B cell (primary cell): Measurements from ENCODE around the gene DOCK3. TPM values are rescaled to one million over a fixed set of nuclear protein-coding genes. Genes with fewer than 3 reads are reported as not detected.

Source experiments
- ATAC-seq: fragments of 200-7000 bp; cut with Tn5 transposase; one replicate; pipeline ENCODE4 v1.10.0; 2021; ENCODE audit warnings: low read depth, mild to moderate bottlenecking, moderate number of reproducible peaks, moderate library complexity
- CTCF ChIA-PET: fragments of 350-600 bp; sonication (Branson Sonifier 250); formaldehyde crosslinking; loops from one replicate; lab custom pipeline; 2021; ENCODE audit warnings: antibody characterized with exemption, inconsistent platforms; lab: Charles Lee
- POLR2A ChIA-PET: fragments of 350-600 bp; sonication (Branson Sonifier 250); formaldehyde crosslinking; loops from one replicate; lab custom pipeline; 2021; ENCODE audit warnings: antibody characterized with exemption; lab: Charles Lee
- DNase-seq: peaks from one replicate; pipeline ENCODE4 v3.0.0; 2013
- H2AFZ ChIP-seq: 2 replicates; pipeline ENCODE4 v1.6.1; 2012; ENCODE audit warnings: mild to moderate bottlenecking, low read depth, low read length; ENCODE audit not compliant: insufficient read depth, poor library complexity, severe bottlenecking
- H3K27ac ChIP-seq, 2 donors: 1 replicate in 1 of 2; 2 replicates in 1 of 2; pipeline ENCODE4 v1.5.1; 2012 to 2013; ENCODE audit warnings: low read length in 2 of 2, mild to moderate bottlenecking in 2 of 2, moderate library complexity in 1 of 2
- H3K27me3 ChIP-seq, 4 experiments: fragments of 200-600 bp in 1 of 4; sonication (generic) in 1 of 4; replicated peaks in 1 of 4; 1 replicate in 2 of 4; 2 replicates in 2 of 4; pipeline versions ENCODE4 v1.6.1 to v1.7.0; 2013 to 2016; ENCODE audit warnings: low read length in 3 of 4, mild to moderate bottlenecking in 2 of 4, mixed read lengths in 1 of 4, moderate library complexity in 1 of 4; ENCODE audit not compliant: insufficient read depth in 4 of 4, control insufficient read depth in 3 of 4; ENCODE audit errors: control extremely low read depth in 1 of 4
- H3K36me3 ChIP-seq, 2 experiments: replicated peaks in 1 of 2; 1 replicate in 1 of 2; 2 replicates in 1 of 2; pipeline versions ENCODE4 v1.6.1 to v1.7.1; 2013; ENCODE audit warnings: low read length in 1 of 2; ENCODE audit not compliant: insufficient read depth in 2 of 2, control insufficient read depth in 1 of 2; ENCODE audit errors: control extremely low read depth in 1 of 2, extremely low read depth in 1 of 2
- H3K4me1 ChIP-seq, 2 donors: fragments of 200-600 bp in 1 of 2; sonication (generic) in 1 of 2; 1 replicate in 1 of 2; 2 replicates in 1 of 2; pipeline versions ENCODE4 v1.5.1 to v1.6.1; 2013 to 2017; ENCODE audit warnings: low read length in 2 of 2; ENCODE audit not compliant: control insufficient read depth in 2 of 2, insufficient read depth in 2 of 2
- H3K4me2 ChIP-seq: replicated peaks from 2 replicates; pipeline ENCODE3; 2012; ENCODE audit warnings: mild to moderate bottlenecking, low read depth, low read length; ENCODE audit not compliant: poor library complexity, severe bottlenecking
- H3K4me3 ChIP-seq, 5 experiments: fragments of 200-600 bp in 1 of 5; sonication (generic) in 1 of 5; 1 replicate in 3 of 5; 2 replicates in 2 of 5; pipeline versions ENCODE4 v1.5.1 to v1.7.0; 2011 to 2016; ENCODE audit warnings: low read length in 4 of 5, mild to moderate bottlenecking in 4 of 5, low read depth in 2 of 5, control low read depth in 1 of 5, moderate library complexity in 1 of 5; ENCODE audit not compliant: insufficient read depth in 1 of 5; ENCODE audit errors: control extremely low read depth in 1 of 5, extremely low read depth in 1 of 5
- H3K79me2 ChIP-seq: fragments of 200-600 bp; sonication (generic); one replicate; pipeline ENCODE4 v1.6.0; 2016; ENCODE audit warnings: low read length; ENCODE audit not compliant: control insufficient read depth, insufficient read depth
- H3K9ac ChIP-seq: fragments of 200-600 bp; sonication (generic); 2 replicates; pipeline ENCODE4 v1.6.1; 2017; ENCODE audit warnings: mild to moderate bottlenecking, low read length, moderate library complexity
- H3K9me3 ChIP-seq, 3 donors: one replicate each; pipeline versions ENCODE4 v1.6.1 to v1.7.1; 2013; ENCODE audit warnings: low read length in 2 of 3; ENCODE audit not compliant: control insufficient read depth in 2 of 3, insufficient read depth in 1 of 3; ENCODE audit errors: control extremely low read depth in 1 of 3
- H4K20me1 ChIP-seq: 2 replicates; pipeline ENCODE4 v1.6.0; 2012; ENCODE audit warnings: mild to moderate bottlenecking, low read length; ENCODE audit not compliant: insufficient read depth, control insufficient read depth, poor library complexity, severe bottlenecking
- H3K27ac Mint-ChIP-seq: one replicate; pipeline ENCODE4 v1.8.0; 2021; ENCODE audit warnings: mixed read lengths
- H3K27me3 Mint-ChIP-seq: one replicate; pipeline ENCODE4 v1.8.0; 2021; ENCODE audit warnings: mixed read lengths
- H3K4me1 Mint-ChIP-seq: one replicate; pipeline ENCODE4 v1.8.0; 2021; ENCODE audit warnings: mixed read lengths
- H3K4me3 Mint-ChIP-seq: one replicate; pipeline ENCODE4 v1.8.0; 2021; ENCODE audit warnings: mixed read lengths
- H3K9me3 Mint-ChIP-seq: one replicate; pipeline ENCODE4 v1.8.0; 2022; ENCODE audit warnings: mixed read lengths; ENCODE audit not compliant: insufficient read depth
- CTCF ChIP-seq: fragments of 200-600 bp; IDR thresholded peaks from one replicate; pipeline ENCODE4 v1.8.0; 2022; ENCODE audit warnings: antibody characterized with exemption, mild to moderate bottlenecking
- EZH2 ChIP-seq: IDR thresholded peaks from 2 replicates; pipeline ENCODE4 v1.6.1; 2012; ENCODE audit warnings: borderline replicate concordance, low read depth, mild to moderate bottlenecking, moderate library complexity, low read length; ENCODE audit not compliant: insufficient read depth, poor library complexity, severe bottlenecking
- WGBS: methylation state at CpG from one replicate; pipeline ENCODE4 v1.1.5; 2013; ENCODE audit warnings: missing lambda C conversion rate; ENCODE audit not compliant: insufficient coverage; 5-methylcytosine and 5-hydroxymethylcytosine counted together
- intact Hi-C: fragments of 100-400 bp; cut with micrococcal nuclease; formaldehyde crosslinking; loops from one replicate; pipeline ENCODE4 v1.10.0; 2022
- polyA plus RNA-seq: library from polyadenylated mRNA; depleted of rRNA; stranded (reverse); fragments of >200 nt; gene quantifications from 2 replicates; pipeline ENCODE4 v1.2.3, GENCODE V29; 2012
- total RNA-seq, 2 donors: library from RNA; stranded (reverse); fragments of 120-200 nt in 1 of 2; gene quantifications; 1 replicate in 1 of 2; 2 replicates in 1 of 2; pipeline versions ENCODE4 v1.2.3 to v1.2.4, GENCODE V29; 2013 to 2022

The DOCK3 gene
- total and polyA plus RNA-seq, 2 donors (not counting 1 experiment from before 2014, with no cell fraction given), result 0.06 to 0.30 TPM

GRCh38 chr3:50819882-50820281, 145.2 kb downstream of the DOCK3 start:
- intact Hi-C loops, result no loop called here
- POLR2A ChIA-PET, result no interaction called here
- CTCF ChIA-PET, result no interaction called here
- H3K9me3 Mint-ChIP-seq, result no peaks in the 10 kb centered on the region
- no peaks in the 10 kb centered on the region for H3K36me3 ChIP-seq
- H3K9me3 ChIP-seq, result peaks cover 0 to 2% (median 1%) of the 10 kb centered on the region in 3 donors
- no peaks in the 10 kb centered on the region for H3K4me1 Mint-ChIP-seq
- H3K79me2 ChIP-seq, result no peaks in the 10 kb centered on the region
- H4K20me1 ChIP-seq, result no peaks in the 10 kb centered on the region
- H3K27me3 ChIP-seq, result no peaks in the 10 kb centered on the region
- WGBS, result no CpG with 5 or more reads among the region's 5 CpGs
- no peak for TF ChIP-seq EZH2
- TF ChIP-seq CTCF, result no peak
- ATAC-seq, result no peak
- H3K9ac ChIP-seq, result no peak overlapping the region
- no peaks in the 10 kb centered on the region for H3K4me1 ChIP-seq
- no peak overlapping the region for H3K4me3 Mint-ChIP-seq
- H3K27ac ChIP-seq, result no peak overlapping the region
- no peak for DNase-seq
- H3K27ac Mint-ChIP-seq, result no peak overlapping the region
- H2AFZ ChIP-seq, result no peak overlapping the region
- peaks cover 3% of the 10 kb centered on the region for H3K27me3 Mint-ChIP-seq
- H3K4me2 ChIP-seq, result no peak overlapping the region
- no peak overlapping the region for H3K4me3 ChIP-seq

GRCh38 chr3:50825841-50826240, 151.1 kb downstream of the DOCK3 start:
- Histone ChIP-seq H3K4me2 (no peak overlapping the region), H2AFZ (no peak overlapping the region), H3K79me2 (no peaks in the 10 kb centered on the region), H3K27ac (no peak overlapping the region), H3K27me3 (no peaks in the 10 kb centered on the region), H3K36me3 (no peaks in the 10 kb centered on the region), H3K4me1 (no peaks in the 10 kb centered on the region), H3K9me3 (peaks cover 0 to 2% (median 1%) of the 10 kb centered on the region in 3 donors), H4K20me1 (no peaks in the 10 kb centered on the region), H3K9ac (no peak overlapping the region), H3K4me3 (no peak overlapping the region)
- no peak overlapping the region for H3K4me3 Mint-ChIP-seq
- intact Hi-C loops, result no loop called here
- no peak for DNase-seq
- WGBS, result no CpG with 5 or more reads among the region's 1 CpG
- ChIA-PET POLR2A (no interaction called here), CTCF (no interaction called here)
- peaks cover 14% of the 10 kb centered on the region for H3K27me3 Mint-ChIP-seq
- no peak for ATAC-seq
- H3K9me3 Mint-ChIP-seq, result no peaks in the 10 kb centered on the region
- H3K27ac Mint-ChIP-seq, result no peak overlapping the region
- TF ChIP-seq CTCF (no peak), EZH2 (no peak)
- H3K4me1 Mint-ChIP-seq, result no peaks in the 10 kb centered on the region
